Loucy (cell line): Measurements from ENCODE around the gene NAT14.

Experiments used
- H2AFZ ChIP-seq: fragments of 200-600 bp; sonication (generic); 2 replicates; pipeline ENCODE4 v1.6.0; 2016; ENCODE audit warnings: antibody characterized with exemption, mild to moderate bottlenecking, low read length, moderate library complexity
- H3F3A ChIP-seq: fragments of 200-600 bp; 2 replicates; pipeline ENCODE4 v1.6.0; 2016; ENCODE audit warnings: antibody characterized with exemption, low read depth, mild to moderate bottlenecking
- H3K27me3 ChIP-seq: fragments of 200-600 bp; sonication (generic); 2 replicates; pipeline ENCODE4 v1.6.1; 2014; ENCODE audit warnings: low read length, mild to moderate bottlenecking; ENCODE audit not compliant: insufficient read depth, poor library complexity, severe bottlenecking
- H3K36me3 ChIP-seq: fragments of 200-600 bp; sonication (generic); 2 replicates; pipeline ENCODE4 v1.6.1; 2016; ENCODE audit warnings: low read length; ENCODE audit not compliant: insufficient read depth
- H3K4me1 ChIP-seq: fragments of 200-600 bp; sonication (generic); 2 replicates; pipeline ENCODE4 v1.5.1; 2014; ENCODE audit warnings: low read length, mild to moderate bottlenecking; ENCODE audit not compliant: insufficient read depth, poor library complexity, severe bottlenecking
- H3K4me2 ChIP-seq: fragments of 200-600 bp; sonication (generic); 2 replicates; pipeline ENCODE4 v1.6.0; 2014; ENCODE audit warnings: antibody characterized with exemption, low read length, low read depth, mild to moderate bottlenecking; ENCODE audit not compliant: poor library complexity, severe bottlenecking
- H3K4me3 ChIP-seq: fragments of 200-600 bp; sonication (generic); 2 replicates; pipeline ENCODE4 v1.5.1; 2014; ENCODE audit warnings: low read length, mild to moderate bottlenecking, mixed read lengths; ENCODE audit not compliant: poor library complexity, severe bottlenecking
- H3K79me2 ChIP-seq: fragments of 200-600 bp; sonication (generic); 2 replicates; pipeline ENCODE4 v1.6.1; 2014; ENCODE audit warnings: low read length; ENCODE audit not compliant: insufficient read depth
- H3K9ac ChIP-seq: fragments of 200-600 bp; sonication (generic); 2 replicates; pipeline ENCODE4 v1.6.0; 2014; ENCODE audit warnings: mild to moderate bottlenecking, low read depth, low read length, moderate library complexity; ENCODE audit not compliant: poor library complexity, severe bottlenecking
- H3K9me2 ChIP-seq: fragments of 200-600 bp; sonication (generic); replicated peaks from 2 replicates; pipeline ENCODE4 v1.6.1; 2016; ENCODE audit warnings: low read depth, low read length, mixed read lengths
- H3K9me3 ChIP-seq: fragments of 200-600 bp; sonication (generic); 2 replicates; pipeline ENCODE4 v1.6.1; 2014; ENCODE audit warnings: mild to moderate bottlenecking, antibody characterized with exemption, low read length, low read depth; ENCODE audit not compliant: insufficient read depth
- H4K20me1 ChIP-seq: fragments of 200-600 bp; sonication (generic); 2 replicates; pipeline ENCODE4 v1.6.0; 2014; ENCODE audit warnings: antibody characterized with exemption, low read length, mild to moderate bottlenecking; ENCODE audit not compliant: insufficient read depth, poor library complexity, severe bottlenecking
- EZH2phosphoT487 ChIP-seq: fragments of 200-600 bp; IDR thresholded peaks from 2 replicates; pipeline ENCODE4 v1.6.1; 2018; ENCODE audit warnings: antibody characterized with exemption, mild to moderate bottlenecking, moderate library complexity, borderline replicate concordance
- TF ChIP-seq, protein P1 (sequence below): fragments of 200-600 bp; sonication (generic); conservative IDR thresholded peaks from 2 replicates; pipeline ENCODE4 v1.5.1; 2014; ENCODE audit warnings: mild to moderate bottlenecking, antibody characterized with exemption, low read length

Gene NAT14

DNA sequence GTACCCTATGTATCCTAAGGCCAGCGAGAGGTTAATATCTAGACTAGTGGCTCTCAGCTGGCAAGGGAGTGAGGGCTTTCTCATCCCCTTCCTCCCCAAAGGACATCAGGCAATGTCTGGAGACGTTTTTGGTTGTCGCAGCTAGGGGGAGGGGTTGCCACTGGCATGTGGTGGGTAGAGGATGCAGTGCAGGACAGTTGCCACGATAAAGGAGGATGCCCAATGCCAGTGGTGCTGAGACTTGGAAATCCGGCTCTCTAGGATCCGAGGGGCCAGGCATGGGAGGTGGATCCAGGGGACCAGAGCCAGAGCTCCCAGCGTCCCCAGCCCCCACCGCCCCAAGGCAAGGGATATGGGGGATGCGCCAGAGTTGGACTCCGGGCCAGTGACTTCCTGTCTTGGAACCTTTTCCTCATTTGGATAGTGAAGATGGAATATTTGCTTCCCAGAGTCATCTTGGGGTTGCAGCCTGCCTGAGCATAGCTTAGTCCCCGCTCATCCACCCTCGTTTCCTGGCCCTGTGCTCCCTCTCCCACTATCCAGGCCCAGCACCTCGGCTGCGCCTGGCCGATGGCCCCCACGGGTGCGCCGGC is 8.2 kb downstream of the NAT14 start:
- H3F3A ChIP-seq, result no peaks in the 10 kb centered on the region
- H3K27me3 ChIP-seq, result no peaks in the 10 kb centered on the region
- no peak overlapping the region for H2AFZ ChIP-seq
- no peak overlapping the region for H3K4me3 ChIP-seq
- H3K79me2 ChIP-seq, result no peaks in the 10 kb centered on the region
- no peaks in the 10 kb centered on the region for H3K36me3 ChIP-seq
- H3K9ac ChIP-seq, result no peak overlapping the region
- H3K4me2 ChIP-seq, result no peak overlapping the region
- no peaks in the 10 kb centered on the region for H4K20me1 ChIP-seq
- TF ChIP-seq, protein P1, sequence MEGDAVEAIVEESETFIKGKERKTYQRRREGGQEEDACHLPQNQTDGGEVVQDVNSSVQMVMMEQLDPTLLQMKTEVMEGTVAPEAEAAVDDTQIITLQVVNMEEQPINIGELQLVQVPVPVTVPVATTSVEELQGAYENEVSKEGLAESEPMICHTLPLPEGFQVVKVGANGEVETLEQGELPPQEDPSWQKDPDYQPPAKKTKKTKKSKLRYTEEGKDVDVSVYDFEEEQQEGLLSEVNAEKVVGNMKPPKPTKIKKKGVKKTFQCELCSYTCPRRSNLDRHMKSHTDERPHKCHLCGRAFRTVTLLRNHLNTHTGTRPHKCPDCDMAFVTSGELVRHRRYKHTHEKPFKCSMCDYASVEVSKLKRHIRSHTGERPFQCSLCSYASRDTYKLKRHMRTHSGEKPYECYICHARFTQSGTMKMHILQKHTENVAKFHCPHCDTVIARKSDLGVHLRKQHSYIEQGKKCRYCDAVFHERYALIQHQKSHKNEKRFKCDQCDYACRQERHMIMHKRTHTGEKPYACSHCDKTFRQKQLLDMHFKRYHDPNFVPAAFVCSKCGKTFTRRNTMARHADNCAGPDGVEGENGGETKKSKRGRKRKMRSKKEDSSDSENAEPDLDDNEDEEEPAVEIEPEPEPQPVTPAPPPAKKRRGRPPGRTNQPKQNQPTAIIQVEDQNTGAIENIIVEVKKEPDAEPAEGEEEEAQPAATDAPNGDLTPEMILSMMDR, result no peak
- TF ChIP-seq EZH2phosphoT487, result no peak
- H3K9me2 ChIP-seq, result no peaks in the 10 kb centered on the region
- H3K4me1 ChIP-seq, result no peaks in the 10 kb centered on the region
- H3K9me3 ChIP-seq, result no peaks in the 10 kb centered on the region

DNA sequence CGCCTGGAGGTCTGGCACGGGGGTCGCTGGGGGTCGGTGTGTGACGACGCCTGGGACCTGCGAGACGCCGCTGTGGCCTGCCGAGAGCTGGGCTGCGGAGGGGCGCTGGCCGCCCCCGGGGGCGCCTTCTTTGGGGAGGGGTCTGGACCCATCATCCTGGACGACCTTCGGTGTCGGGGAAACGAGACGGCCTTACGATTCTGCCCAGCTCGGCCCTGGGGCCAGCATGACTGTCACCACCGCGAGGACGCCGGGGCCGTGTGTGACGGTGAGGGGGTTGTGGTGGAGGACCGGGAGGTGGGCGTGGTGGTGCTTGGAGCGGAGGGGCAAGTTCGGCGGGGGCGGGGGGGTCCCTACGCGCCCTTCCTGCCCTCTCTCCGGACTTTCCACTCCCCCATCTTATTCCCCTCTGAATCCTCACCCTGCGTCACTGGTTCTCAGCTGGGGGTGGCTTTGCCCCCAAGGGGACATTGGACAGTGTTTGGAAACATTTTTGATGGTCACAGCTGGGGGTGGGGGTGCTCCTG is 8.7 kb downstream of the NAT14 start:
- Histone ChIP-seq H3K27me3 (no peaks in the 10 kb centered on the region), H3K4me3 (no peak overlapping the region), H2AFZ (no peak overlapping the region), H3K79me2 (no peaks in the 10 kb centered on the region), H4K20me1 (no peaks in the 10 kb centered on the region), H3K9me3 (no peaks in the 10 kb centered on the region), H3K9ac (no peak overlapping the region), H3F3A (no peaks in the 10 kb centered on the region), H3K4me1 (no peaks in the 10 kb centered on the region), H3K9me2 (no peaks in the 10 kb centered on the region), H3K4me2 (no peak overlapping the region), H3K36me3 (no peaks in the 10 kb centered on the region)
- no peak for TF ChIP-seq EZH2phosphoT487
- TF ChIP-seq, protein P1, result no peak

DNA sequence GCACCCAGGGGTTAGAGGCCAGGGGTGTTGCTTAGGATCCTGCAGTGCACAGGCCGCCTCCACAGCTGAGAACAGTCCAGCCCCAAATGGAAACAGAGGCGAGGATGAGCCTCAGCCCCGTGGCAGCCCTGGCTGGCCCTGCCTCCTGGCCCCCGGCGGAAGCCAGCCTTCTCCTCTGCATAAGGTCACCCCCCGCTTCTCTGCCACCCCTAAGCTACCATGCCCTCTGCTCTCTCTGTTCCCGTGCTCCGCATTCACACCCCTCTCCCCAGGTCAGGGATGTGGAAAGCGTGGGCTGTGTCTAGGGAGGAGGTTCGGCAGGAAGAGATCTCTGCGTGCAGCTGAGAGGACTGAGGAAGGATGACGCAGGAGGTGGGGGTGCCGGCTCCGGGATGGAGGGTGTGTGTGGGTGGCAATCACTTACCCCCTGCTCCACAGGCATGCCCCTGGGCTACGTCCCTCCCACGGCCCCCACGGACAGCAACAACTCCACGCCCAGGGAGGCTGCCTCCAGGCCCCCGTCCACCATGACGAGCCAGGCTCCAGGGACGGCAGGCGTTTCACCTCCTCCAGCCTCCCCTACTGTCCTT is 9.3 kb downstream of the NAT14 start:
- Histone ChIP-seq H3K27me3 (no peaks in the 10 kb centered on the region), H3K4me3 (no peak overlapping the region), H3K9me3 (no peaks in the 10 kb centered on the region), H3K79me2 (no peaks in the 10 kb centered on the region), H2AFZ (no peak overlapping the region), H3K4me2 (no peak overlapping the region), H3K9ac (no peak overlapping the region), H3F3A (no peaks in the 10 kb centered on the region), H4K20me1 (no peaks in the 10 kb centered on the region), H3K36me3 (no peaks in the 10 kb centered on the region), H3K4me1 (no peaks in the 10 kb centered on the region), H3K9me2 (no peaks in the 10 kb centered on the region)
- TF ChIP-seq EZH2phosphoT487, result no peak
- TF ChIP-seq, protein P1, result no peak
